ENCODE measurements around the gene SEC14L5.

The SEC14L5 gene

GRCh38 chr16:4935241-4935855, 22.8 kb upstream of the SEC14L5 start:
- H3K4me3 ChIP-seq (ENCODE audit: control insufficient read depth, low read depth, low read length) = peak overlapping the region; percentile 45
- no peak for TF ChIP-seq CTCF (conservative IDR thresholded peaks at IDR 0.05; ENCODE audit: control insufficient read depth, insufficient read depth, low read depth, low read length)
- peak; percentile 90 for DNase-seq (ENCODE audit: low read depth)

DNA sequence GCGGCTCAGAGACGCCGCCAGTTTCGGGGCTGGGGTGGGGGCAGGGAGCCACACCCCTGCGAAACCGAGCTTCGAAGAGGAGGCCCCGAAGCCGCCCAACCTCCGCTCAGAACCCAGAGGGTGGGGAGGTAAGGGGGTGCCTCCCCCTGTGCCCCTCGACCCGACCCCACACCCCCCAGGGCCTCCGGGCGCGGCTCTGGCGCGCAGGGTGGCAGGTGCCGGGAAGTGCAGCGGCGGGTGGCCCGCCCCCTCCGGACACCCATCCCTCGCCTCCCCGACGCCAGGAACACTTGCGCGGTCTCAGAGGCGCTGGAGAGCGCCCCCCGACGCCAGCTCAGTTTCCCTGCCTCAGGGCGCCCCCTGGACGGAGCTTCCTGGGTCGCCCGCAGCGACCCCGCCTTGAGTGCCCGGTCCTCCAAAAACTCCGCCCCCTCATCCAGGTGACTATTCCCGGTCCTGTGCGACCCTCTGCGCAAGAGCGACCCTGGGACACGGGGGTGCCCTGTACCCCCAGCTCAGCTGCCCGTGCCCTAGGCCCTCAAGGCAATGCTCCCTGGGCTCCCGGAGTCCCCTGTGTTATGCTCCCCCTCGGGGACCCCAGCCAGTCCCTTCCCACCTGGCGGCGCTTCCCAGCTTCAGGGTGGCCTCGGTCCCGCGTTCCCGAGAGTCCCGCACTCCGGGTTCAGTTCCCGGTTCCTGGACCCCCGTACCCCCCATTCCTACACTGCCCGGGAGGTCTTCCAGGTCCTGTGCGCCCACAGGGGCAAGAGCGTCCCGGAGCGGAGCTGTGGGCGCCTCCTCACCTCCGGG, 21.7 kb upstream of the SEC14L5 start:
- no peak for DNase-seq (ENCODE audit: low read depth)
- H3K4me3 ChIP-seq (ENCODE audit: control insufficient read depth, low read depth, low read length) = peak overlapping the region; percentile 45
- no peak for TF ChIP-seq CTCF (conservative IDR thresholded peaks at IDR 0.05; ENCODE audit: control insufficient read depth, insufficient read depth, low read depth, low read length)

GRCh38 chr16:4936991-4937781, 20.9 kb upstream of the SEC14L5 start, which contains the start of gene PPL:
Gene PPL, minus strand, starts transcription at chr16:4937148. Its CDS starts 103 bp downstream, at chr16:4937045.
- DNase-seq (ENCODE audit: low read depth) = no peak
- H3K4me3 ChIP-seq (ENCODE audit: control insufficient read depth, low read depth, low read length) = peak within 1 kb of the TSS; percentile 45
- no peak for TF ChIP-seq CTCF (conservative IDR thresholded peaks at IDR 0.05; ENCODE audit: control insufficient read depth, insufficient read depth, low read depth, low read length)

DNA sequence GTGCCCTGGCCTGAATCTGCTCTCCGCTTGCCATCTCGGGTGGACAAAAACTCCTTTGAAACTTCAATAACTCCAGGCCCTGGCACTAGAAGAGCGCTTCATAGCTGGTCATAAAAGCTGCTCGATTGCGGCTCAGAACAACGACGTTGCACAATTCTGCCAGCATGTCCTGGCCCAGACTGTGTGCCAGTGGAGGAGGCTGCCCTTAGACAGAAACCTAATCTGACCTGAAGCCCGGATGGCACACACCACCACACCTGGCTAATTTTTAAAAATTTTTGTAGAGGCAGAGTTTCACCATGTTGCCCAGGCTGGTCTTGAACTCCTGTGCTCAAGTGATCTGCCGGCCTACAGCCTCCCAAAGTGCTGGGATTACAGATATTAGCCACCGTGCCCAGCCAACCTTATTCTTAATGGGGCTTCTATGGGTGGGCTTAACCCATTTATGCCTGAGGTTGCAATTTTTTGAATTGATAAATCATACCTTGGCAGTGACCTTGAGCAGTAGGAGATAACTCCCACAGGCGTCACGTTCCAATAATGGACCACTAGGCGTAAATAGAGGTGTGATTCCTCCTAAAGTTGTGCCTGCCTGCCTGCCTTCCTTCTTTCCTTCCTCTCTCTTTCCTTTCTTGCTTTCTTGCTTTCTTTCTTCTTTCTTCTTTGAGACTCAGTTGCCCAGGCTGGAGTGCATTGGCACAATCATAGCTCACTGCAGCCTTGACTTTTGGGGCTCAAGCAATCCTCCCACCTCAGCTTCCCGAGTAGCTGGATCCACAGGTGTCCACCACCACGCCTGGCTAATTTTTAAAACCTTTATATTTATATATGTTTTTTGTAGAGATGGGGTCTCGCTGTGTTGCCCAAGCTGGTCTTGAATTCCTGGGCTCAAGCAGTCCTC, 20.1 kb upstream of the SEC14L5 start:
- no peak overlapping the region for H3K4me3 ChIP-seq (ENCODE audit: control insufficient read depth, low read depth, low read length)
- no peak for DNase-seq (ENCODE audit: low read depth)
- TF ChIP-seq CTCF (conservative IDR thresholded peaks at IDR 0.05; ENCODE audit: control insufficient read depth, insufficient read depth, low read depth, low read length) = no peak

DNA sequence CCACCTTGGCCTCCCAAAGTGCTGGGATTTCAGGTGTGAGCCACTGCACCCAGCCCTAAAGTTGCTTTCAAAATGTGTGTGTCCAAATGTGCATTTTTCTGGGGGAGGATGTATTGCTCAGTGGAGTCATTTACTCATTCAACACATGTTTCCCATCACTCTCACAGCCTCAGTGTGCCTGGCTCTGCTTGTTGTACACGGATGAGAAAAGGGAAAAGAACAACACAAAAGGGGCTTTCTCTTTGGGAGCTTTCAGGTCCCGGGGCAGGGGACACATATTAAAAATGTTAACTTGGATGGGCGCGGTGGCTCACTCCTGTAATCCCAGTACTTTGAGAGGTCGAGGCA, 19.5 kb upstream of the SEC14L5 start:
- no peak overlapping the region for H3K4me3 ChIP-seq (ENCODE audit: control insufficient read depth, low read depth, low read length)
- no peak for TF ChIP-seq CTCF (conservative IDR thresholded peaks at IDR 0.05; ENCODE audit: control insufficient read depth, insufficient read depth, low read depth, low read length)
- peak; percentile 77 for DNase-seq (ENCODE audit: low read depth)

GRCh38 chr16:4940719-4941118, 17.4 kb upstream of the SEC14L5 start:
- H3K4me3 ChIP-seq (ENCODE audit: control insufficient read depth, low read depth, low read length) = no peak overlapping the region
- TF ChIP-seq CTCF (conservative IDR thresholded peaks at IDR 0.05; ENCODE audit: control insufficient read depth, insufficient read depth, low read depth, low read length) = no peak
- DNase-seq (ENCODE audit: low read depth) = no peak
